GM18873 (cell line): ENCODE results near the gene ZBTB7B.
"Not testable (repeated sequence)": the region's sequence is repeated elsewhere in the genome, so short reads cannot be mapped to it uniquely, and the experiment has no call there.

Source experiments
- ATAC-seq: cut with Tn5 transposase; IDR thresholded peaks from one replicate; pipeline ENCODE4 v1.9.1; 2021; ENCODE audit warnings: mild to moderate bottlenecking, moderate library complexity, moderate number of reproducible peaks; ENCODE audit not compliant: unreplicated experiment, low FRiP score

Gene ZBTB7B

GRCh38 chr1:154986736-154987135 is 15.9 kb upstream of the ZBTB7B start:
- not testable (repeated sequence) for ATAC-seq

- no peak for ATAC-seq
Measured at GRCh38 chr1:154987326-154987725, 15.3 kb upstream of the ZBTB7B start.

GRCh38 chr1:154988058-154988954 is 14.3 kb upstream of the ZBTB7B start:
- ATAC-seq, result no peak

GRCh38 chr1:154989195-154989860 is 13.3 kb upstream of the ZBTB7B start:
- ATAC-seq, result no peak

- ATAC-seq, result no peak
Measured at GRCh38 chr1:154990276-154990675, 12.3 kb upstream of the ZBTB7B start.

- no peak for ATAC-seq
Measured at GRCh38 chr1:154992721-154993571, 9.7 kb upstream of the ZBTB7B start.

GRCh38 chr1:154993572-154994268 is 8.9 kb upstream of the ZBTB7B start, which contains the start of gene LENEP:
TSS of gene LENEP (plus strand) at chr1:154993586. CDS start at chr1:154993608, 22 bp downstream.
- no peak for ATAC-seq

- ATAC-seq, result no peak
Measured at GRCh38 chr1:154994269-154994587, 8.4 kb upstream of the ZBTB7B start.

GRCh38 chr1:154994591-154994990 is 8.0 kb upstream of the ZBTB7B start:
- ATAC-seq, result no peak

- ATAC-seq, result not testable (repeated sequence)
Measured at GRCh38 chr1:154995301-154995983, 7.2 kb upstream of the ZBTB7B start.

- ATAC-seq, result no peak
Measured at GRCh38 chr1:154996966-154997701, 5.5 kb upstream of the ZBTB7B start.

GRCh38 chr1:154998201-154998780 is 4.3 kb upstream of the ZBTB7B start:
- ATAC-seq, result no peak

GRCh38 chr1:154998818-154999570 is 3.6 kb upstream of the ZBTB7B start:
- ATAC-seq, result no peak

- no peak for ATAC-seq
Measured at GRCh38 chr1:154999571-155000410, 2.8 kb upstream of the ZBTB7B start.

- no peak for ATAC-seq
Measured at GRCh38 chr1:155000411-155000725, 2.2 kb upstream of the ZBTB7B start.

- peak; percentile 31 for ATAC-seq
Measured at GRCh38 chr1:155000726-155001424, 1.7 kb upstream of the ZBTB7B start.

GRCh38 chr1:155001425-155001674 is 1.3 kb upstream of the ZBTB7B start:
- ATAC-seq, result no peak
